Stomach (tissue), 4 donors: ENCODE measurements around the gene GJB2.

ENCODE experiments used
- POLR2AphosphoS5 ChIP-seq, 3 donors: sonication (generic); formaldehyde crosslinking; IDR thresholded peaks; one replicate each; pipeline ENCODE4 v1.6.1; 2016; ENCODE audit warnings: antibody characterized with exemption in 3 of 3
- TF ChIP-seq, protein P1 (sequence below), 7 experiments: fragments of 450-650 bp in 4 of 7; fragments of 200-600 bp in 3 of 7; sonication (generic) in 3 of 7; IDR thresholded peaks; one replicate each; pipeline ENCODE4 v1.5.1; 2016 to 2019; ENCODE audit warnings: antibody characterized with exemption in 7 of 7, control low read depth in 2 of 7, mild to moderate bottlenecking in 1 of 7

GRCh38 chr13:20171364-20171763, 21.4 kb downstream of the GJB2 start:
- TF ChIP-seq, protein P1, sequence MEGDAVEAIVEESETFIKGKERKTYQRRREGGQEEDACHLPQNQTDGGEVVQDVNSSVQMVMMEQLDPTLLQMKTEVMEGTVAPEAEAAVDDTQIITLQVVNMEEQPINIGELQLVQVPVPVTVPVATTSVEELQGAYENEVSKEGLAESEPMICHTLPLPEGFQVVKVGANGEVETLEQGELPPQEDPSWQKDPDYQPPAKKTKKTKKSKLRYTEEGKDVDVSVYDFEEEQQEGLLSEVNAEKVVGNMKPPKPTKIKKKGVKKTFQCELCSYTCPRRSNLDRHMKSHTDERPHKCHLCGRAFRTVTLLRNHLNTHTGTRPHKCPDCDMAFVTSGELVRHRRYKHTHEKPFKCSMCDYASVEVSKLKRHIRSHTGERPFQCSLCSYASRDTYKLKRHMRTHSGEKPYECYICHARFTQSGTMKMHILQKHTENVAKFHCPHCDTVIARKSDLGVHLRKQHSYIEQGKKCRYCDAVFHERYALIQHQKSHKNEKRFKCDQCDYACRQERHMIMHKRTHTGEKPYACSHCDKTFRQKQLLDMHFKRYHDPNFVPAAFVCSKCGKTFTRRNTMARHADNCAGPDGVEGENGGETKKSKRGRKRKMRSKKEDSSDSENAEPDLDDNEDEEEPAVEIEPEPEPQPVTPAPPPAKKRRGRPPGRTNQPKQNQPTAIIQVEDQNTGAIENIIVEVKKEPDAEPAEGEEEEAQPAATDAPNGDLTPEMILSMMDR (IDR thresholded peaks at IDR 0.05): no peak
- TF ChIP-seq POLR2AphosphoS5 (IDR thresholded peaks at IDR 0.05): no peak
